ENCODE data around the gene CTSH. TPM values are rescaled to one million over a fixed set of nuclear protein-coding genes. Genes with fewer than 3 reads are reported as not detected.
A peak's percentile ranks its signal among the peaks of the same experiment; 100 is the strongest.

CTSH gene, protein sequence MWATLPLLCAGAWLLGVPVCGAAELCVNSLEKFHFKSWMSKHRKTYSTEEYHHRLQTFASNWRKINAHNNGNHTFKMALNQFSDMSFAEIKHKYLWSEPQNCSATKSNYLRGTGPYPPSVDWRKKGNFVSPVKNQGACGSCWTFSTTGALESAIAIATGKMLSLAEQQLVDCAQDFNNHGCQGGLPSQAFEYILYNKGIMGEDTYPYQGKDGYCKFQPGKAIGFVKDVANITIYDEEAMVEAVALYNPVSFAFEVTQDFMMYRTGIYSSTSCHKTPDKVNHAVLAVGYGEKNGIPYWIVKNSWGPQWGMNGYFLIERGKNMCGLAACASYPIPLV
- 20.4 to 31.8 TPM (median 31.1 TPM) in 3 replicates for total RNA-seq (2021)
- percentile 44 among the genes with signal in this experiment for Bru-seq, nascent RNA
- long read RNA-seq, experiment 1, transcript CTSH-201 (12 exons, 2,190 nt), result major isoform, 22 of 26 reads
- long read RNA-seq, experiment 1, partial matches to known transcripts, result 0 of 26 reads
- long read RNA-seq, experiment 1, other reads (novel, unspliced or antisense), result 4 of 26 reads
- long read RNA-seq, experiment 2, transcript CTSH-201 (12 exons, 2,190 nt), result major isoform, 15 of 29 reads
- long read RNA-seq, experiment 2, partial matches to known transcripts, result 3 of 29 reads
- long read RNA-seq, experiment 2, other reads (novel, unspliced or antisense), result 11 of 29 reads
- long read RNA-seq, experiment 3, transcript CTSH-201 (12 exons, 2,190 nt), result major isoform, 16 of 20 reads
- long read RNA-seq, experiment 3, partial matches to known transcripts, result 1 of 20 reads
- long read RNA-seq, experiment 3, other reads (novel, unspliced or antisense), result 3 of 20 reads

DNA sequence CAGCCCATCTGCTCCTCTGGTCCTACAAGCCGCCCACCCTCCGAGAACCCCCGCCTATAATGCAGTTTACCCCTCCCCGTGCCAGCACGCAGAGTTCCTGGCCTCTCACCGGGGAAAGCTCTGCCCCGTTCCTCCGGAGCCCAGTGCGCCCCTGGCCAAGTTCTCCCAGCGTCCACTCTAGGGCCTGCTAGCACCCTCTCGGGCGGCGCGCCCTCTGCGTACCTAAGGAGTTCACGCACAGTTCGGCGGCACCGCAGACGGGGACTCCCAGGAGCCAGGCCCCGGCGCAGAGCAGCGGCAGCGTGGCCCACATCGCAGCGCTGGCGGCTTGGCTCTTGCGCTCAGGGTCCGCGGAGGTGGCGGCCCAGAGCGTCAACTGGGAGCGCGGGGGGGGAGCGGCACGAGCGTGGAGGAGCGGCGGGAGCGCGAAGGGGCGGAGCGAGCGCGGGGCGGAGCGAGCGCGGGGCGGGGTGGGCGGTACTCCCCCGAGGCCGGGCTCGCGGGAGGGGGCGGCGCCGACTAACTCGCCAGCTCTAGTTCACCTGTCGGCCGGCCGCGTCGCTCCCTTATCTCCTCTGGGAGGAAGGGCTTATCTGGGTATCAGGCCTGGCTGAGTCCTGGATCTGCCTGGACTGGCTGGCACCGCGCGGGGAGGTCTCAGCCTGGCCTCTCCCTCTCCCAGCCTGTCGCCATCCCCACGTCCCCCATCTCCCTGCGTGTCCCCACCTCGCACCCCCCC is at the start of gene CTSH:
Gene CTSH, minus strand, starts transcription at position 378 of the 739 bp plus-strand sequence. Its CDS starts 65 bp downstream, at position 313.
- Mint-ChIP-seq H3K27ac (no peak within 1 kb of the TSS), H3K4me3 (peak within 1 kb of the TSS; percentile 70), H3K36me3 (no peaks in the 10 kb centered on the region), H3K9me3 (no peaks in the 10 kb centered on the region), H3K4me1 (peaks cover 8% of the 10 kb centered on the region), H3K27me3 (ENCODE audit: low read depth) (peaks cover 47% of the 10 kb centered on the region)
- CTCF ChIA-PET, result interaction anchor here (0.5 to 2.4 kb wide), 16 partner anchors 10 to 240 kb away, joined by 3 to 25 read pairs (median 4); partner anchors contain the start of gene ADAMTS7
- POLR2A ChIA-PET, result interaction anchor here (0.6 kb wide), 1 partner anchor 26 kb away, joined by 4 read pairs; no protein-coding TSS in a partner anchor
- DNase-seq (ENCODE audit: low spot score) (peak; percentile 90), ATAC-seq (peak; percentile 94)
- TF ChIP-seq SP1 (CRISPR knock-in tag; conservative IDR thresholded peaks at IDR 0.05), result peak; percentile 66; the same call in 1 of the 2 replicates
- TF ChIP-seq ZNF232 (CRISPR knock-in tag; IDR thresholded peaks at IDR 0.05), result peak; percentile 71; the same call in 1 of the 2 replicates
- peak; percentile 97 for TF ChIP-seq ZNF121 (CRISPR knock-in tag; IDR thresholded peaks at IDR 0.05)
- TF ChIP-seq, protein P1, sequence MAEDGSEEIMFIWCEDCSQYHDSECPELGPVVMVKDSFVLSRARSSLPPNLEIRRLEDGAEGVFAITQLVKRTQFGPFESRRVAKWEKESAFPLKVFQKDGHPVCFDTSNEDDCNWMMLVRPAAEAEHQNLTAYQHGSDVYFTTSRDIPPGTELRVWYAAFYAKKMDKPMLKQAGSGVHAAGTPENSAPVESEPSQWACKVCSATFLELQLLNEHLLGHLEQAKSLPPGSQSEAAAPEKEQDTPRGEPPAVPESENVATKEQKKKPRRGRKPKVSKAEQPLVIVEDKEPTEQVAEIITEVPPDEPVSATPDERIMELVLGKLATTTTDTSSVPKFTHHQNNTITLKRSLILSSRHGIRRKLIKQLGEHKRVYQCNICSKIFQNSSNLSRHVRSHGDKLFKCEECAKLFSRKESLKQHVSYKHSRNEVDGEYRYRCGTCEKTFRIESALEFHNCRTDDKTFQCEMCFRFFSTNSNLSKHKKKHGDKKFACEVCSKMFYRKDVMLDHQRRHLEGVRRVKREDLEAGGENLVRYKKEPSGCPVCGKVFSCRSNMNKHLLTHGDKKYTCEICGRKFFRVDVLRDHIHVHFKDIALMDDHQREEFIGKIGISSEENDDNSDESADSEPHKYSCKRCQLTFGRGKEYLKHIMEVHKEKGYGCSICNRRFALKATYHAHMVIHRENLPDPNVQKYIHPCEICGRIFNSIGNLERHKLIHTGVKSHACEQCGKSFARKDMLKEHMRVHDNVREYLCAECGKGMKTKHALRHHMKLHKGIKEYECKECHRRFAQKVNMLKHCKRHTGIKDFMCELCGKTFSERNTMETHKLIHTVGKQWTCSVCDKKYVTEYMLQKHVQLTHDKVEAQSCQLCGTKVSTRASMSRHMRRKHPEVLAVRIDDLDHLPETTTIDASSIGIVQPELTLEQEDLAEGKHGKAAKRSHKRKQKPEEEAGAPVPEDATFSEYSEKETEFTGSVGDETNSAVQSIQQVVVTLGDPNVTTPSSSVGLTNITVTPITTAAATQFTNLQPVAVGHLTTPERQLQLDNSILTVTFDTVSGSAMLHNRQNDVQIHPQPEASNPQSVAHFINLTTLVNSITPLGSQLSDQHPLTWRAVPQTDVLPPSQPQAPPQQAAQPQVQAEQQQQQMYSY (CRISPR knock-in tag; IDR thresholded peaks at IDR 0.05), result no peak
- no peak for TF ChIP-seq RORB (CRISPR knock-in tag; IDR thresholded peaks at IDR 0.05)
- TF ChIP-seq ZNF416 (CRISPR knock-in tag; IDR thresholded peaks at IDR 0.05), result no peak
- TF ChIP-seq TEAD4 (CRISPR knock-in tag; IDR thresholded peaks at IDR 0.05), result peak; percentile 17; the same call in 1 of the 2 replicates
- no peak for TF ChIP-seq EMX1 (CRISPR knock-in tag; IDR thresholded peaks at IDR 0.05)
- TF ChIP-seq ETV6 (CRISPR knock-in tag; IDR thresholded peaks at IDR 0.05), result peak; percentile 81
- TF ChIP-seq SMAD3 (CRISPR knock-in tag; IDR thresholded peaks at IDR 0.05; ENCODE audit: borderline replicate concordance), result no peak; the same call in 1 of the 2 replicates
- TF ChIP-seq ZNF138 (CRISPR knock-in tag; conservative IDR thresholded peaks at IDR 0.05), result no peak
- no peak for TF ChIP-seq NR2C2 (CRISPR knock-in tag; IDR thresholded peaks at IDR 0.05)
- TF ChIP-seq, protein P2, sequence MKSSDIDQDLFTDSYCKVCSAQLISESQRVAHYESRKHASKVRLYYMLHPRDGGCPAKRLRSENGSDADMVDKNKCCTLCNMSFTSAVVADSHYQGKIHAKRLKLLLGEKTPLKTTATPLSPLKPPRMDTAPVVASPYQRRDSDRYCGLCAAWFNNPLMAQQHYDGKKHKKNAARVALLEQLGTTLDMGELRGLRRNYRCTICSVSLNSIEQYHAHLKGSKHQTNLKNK (CRISPR knock-in tag; IDR thresholded peaks at IDR 0.05), result no peak
- TF ChIP-seq PRRX2 (CRISPR knock-in tag; IDR thresholded peaks at IDR 0.05), result no peak
- no peak for TF ChIP-seq NFE2L1 (CRISPR knock-in tag; IDR thresholded peaks at IDR 0.05)
- TF ChIP-seq, protein P3, sequence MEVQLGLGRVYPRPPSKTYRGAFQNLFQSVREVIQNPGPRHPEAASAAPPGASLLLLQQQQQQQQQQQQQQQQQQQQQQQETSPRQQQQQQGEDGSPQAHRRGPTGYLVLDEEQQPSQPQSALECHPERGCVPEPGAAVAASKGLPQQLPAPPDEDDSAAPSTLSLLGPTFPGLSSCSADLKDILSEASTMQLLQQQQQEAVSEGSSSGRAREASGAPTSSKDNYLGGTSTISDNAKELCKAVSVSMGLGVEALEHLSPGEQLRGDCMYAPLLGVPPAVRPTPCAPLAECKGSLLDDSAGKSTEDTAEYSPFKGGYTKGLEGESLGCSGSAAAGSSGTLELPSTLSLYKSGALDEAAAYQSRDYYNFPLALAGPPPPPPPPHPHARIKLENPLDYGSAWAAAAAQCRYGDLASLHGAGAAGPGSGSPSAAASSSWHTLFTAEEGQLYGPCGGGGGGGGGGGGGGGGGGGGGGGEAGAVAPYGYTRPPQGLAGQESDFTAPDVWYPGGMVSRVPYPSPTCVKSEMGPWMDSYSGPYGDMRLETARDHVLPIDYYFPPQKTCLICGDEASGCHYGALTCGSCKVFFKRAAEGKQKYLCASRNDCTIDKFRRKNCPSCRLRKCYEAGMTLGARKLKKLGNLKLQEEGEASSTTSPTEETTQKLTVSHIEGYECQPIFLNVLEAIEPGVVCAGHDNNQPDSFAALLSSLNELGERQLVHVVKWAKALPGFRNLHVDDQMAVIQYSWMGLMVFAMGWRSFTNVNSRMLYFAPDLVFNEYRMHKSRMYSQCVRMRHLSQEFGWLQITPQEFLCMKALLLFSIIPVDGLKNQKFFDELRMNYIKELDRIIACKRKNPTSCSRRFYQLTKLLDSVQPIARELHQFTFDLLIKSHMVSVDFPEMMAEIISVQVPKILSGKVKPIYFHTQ (CRISPR knock-in tag; IDR thresholded peaks at IDR 0.05), result no peak
- TF ChIP-seq, protein P4, sequence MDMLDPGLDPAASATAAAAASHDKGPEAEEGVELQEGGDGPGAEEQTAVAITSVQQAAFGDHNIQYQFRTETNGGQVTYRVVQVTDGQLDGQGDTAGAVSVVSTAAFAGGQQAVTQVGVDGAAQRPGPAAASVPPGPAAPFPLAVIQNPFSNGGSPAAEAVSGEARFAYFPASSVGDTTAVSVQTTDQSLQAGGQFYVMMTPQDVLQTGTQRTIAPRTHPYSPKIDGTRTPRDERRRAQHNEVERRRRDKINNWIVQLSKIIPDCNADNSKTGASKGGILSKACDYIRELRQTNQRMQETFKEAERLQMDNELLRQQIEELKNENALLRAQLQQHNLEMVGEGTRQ (CRISPR knock-in tag; IDR thresholded peaks at IDR 0.05), result no peak
- TF ChIP-seq CREM (CRISPR knock-in tag; IDR thresholded peaks at IDR 0.05), result peak; percentile 70; the same call in 1 of the 2 replicates
- TF ChIP-seq, protein P5, sequence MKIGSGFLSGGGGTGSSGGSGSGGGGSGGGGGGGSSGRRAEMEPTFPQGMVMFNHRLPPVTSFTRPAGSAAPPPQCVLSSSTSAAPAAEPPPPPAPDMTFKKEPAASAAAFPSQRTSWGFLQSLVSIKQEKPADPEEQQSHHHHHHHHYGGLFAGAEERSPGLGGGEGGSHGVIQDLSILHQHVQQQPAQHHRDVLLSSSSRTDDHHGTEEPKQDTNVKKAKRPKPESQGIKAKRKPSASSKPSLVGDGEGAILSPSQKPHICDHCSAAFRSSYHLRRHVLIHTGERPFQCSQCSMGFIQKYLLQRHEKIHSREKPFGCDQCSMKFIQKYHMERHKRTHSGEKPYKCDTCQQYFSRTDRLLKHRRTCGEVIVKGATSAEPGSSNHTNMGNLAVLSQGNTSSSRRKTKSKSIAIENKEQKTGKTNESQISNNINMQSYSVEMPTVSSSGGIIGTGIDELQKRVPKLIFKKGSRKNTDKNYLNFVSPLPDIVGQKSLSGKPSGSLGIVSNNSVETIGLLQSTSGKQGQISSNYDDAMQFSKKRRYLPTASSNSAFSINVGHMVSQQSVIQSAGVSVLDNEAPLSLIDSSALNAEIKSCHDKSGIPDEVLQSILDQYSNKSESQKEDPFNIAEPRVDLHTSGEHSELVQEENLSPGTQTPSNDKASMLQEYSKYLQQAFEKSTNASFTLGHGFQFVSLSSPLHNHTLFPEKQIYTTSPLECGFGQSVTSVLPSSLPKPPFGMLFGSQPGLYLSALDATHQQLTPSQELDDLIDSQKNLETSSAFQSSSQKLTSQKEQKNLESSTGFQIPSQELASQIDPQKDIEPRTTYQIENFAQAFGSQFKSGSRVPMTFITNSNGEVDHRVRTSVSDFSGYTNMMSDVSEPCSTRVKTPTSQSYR (CRISPR knock-in tag; IDR thresholded peaks at IDR 0.05), result no peak
- no peak for TF ChIP-seq GRHL2 (CRISPR knock-in tag; IDR thresholded peaks at IDR 0.05; ENCODE audit: insufficient replicate concordance, severe bottlenecking)
- no peak for TF ChIP-seq IRF2 (CRISPR knock-in tag; IDR thresholded peaks at IDR 0.05; ENCODE audit: borderline replicate concordance, low read depth)
- TF ChIP-seq, protein P6, sequence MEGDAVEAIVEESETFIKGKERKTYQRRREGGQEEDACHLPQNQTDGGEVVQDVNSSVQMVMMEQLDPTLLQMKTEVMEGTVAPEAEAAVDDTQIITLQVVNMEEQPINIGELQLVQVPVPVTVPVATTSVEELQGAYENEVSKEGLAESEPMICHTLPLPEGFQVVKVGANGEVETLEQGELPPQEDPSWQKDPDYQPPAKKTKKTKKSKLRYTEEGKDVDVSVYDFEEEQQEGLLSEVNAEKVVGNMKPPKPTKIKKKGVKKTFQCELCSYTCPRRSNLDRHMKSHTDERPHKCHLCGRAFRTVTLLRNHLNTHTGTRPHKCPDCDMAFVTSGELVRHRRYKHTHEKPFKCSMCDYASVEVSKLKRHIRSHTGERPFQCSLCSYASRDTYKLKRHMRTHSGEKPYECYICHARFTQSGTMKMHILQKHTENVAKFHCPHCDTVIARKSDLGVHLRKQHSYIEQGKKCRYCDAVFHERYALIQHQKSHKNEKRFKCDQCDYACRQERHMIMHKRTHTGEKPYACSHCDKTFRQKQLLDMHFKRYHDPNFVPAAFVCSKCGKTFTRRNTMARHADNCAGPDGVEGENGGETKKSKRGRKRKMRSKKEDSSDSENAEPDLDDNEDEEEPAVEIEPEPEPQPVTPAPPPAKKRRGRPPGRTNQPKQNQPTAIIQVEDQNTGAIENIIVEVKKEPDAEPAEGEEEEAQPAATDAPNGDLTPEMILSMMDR (IDR thresholded peaks at IDR 0.05), result no peak
